Measurements from ENCODE around the gene GOLGA6L25. TPM values are rescaled to one million over a fixed set of nuclear protein-coding genes. Genes with fewer than 3 reads are reported as not detected.
"Not testable (repeated sequence)": the region's sequence is repeated elsewhere in the genome, so short reads cannot be mapped to it uniquely, and the experiment has no call there.

Gene GOLGA6L25
- total RNA-seq, result not detected

GRCh38 chr15:28553268-28553667 is at the start of gene GOLGA6L25:
Gene GOLGA6L25, plus strand, starts transcription at chr15:28553568. Its CDS starts 61 bp downstream, at chr15:28553629.
- not testable (repeated sequence) for DNase-seq (ENCODE audit: low spot score)

- not testable (repeated sequence) for DNase-seq (ENCODE audit: low spot score)
Observed at GRCh38 chr15:28508217-28508889, 45.0 kb upstream of the GOLGA6L25 start.

GRCh38 chr15:28514128-28514527 is 39.2 kb upstream of the GOLGA6L25 start:
- not testable (repeated sequence) for DNase-seq (ENCODE audit: low spot score)

GRCh38 chr15:28515208-28515607 is 38.2 kb upstream of the GOLGA6L25 start:
- not testable (repeated sequence) for DNase-seq (ENCODE audit: low spot score)

- DNase-seq (ENCODE audit: low spot score), result not testable (repeated sequence)
Observed at GRCh38 chr15:28532954-28533353, 20.4 kb upstream of the GOLGA6L25 start, which contains the start of gene GOLGA8G. Gene GOLGA8G, minus strand, starts transcription at chr15:28532971. Its CDS starts 62 bp downstream, at chr15:28532909.

GRCh38 chr15:28573351-28573750 is 20.0 kb downstream of the GOLGA6L25 start:
- DNase-seq (ENCODE audit: low spot score), result not testable (repeated sequence)

GRCh38 chr15:28588977-28589606 is 35.7 kb downstream of the GOLGA6L25 start:
- DNase-seq (ENCODE audit: low spot score), result not testable (repeated sequence)

GRCh38 chr15:28589769-28590168 is 36.4 kb downstream of the GOLGA6L25 start:
- DNase-seq (ENCODE audit: low spot score), result not testable (repeated sequence)

GRCh38 chr15:28592395-28592794 is 39.0 kb downstream of the GOLGA6L25 start:
- DNase-seq (ENCODE audit: low spot score), result not testable (repeated sequence)

- DNase-seq (ENCODE audit: low spot score), result not testable (repeated sequence)
Observed at GRCh38 chr15:28593424-28594129, 40.2 kb downstream of the GOLGA6L25 start.

GRCh38 chr15:28597471-28597870 is 44.1 kb downstream of the GOLGA6L25 start:
- DNase-seq (ENCODE audit: low spot score), result not testable (repeated sequence)

GRCh38 chr15:28598209-28598608 is 44.8 kb downstream of the GOLGA6L25 start:
- DNase-seq (ENCODE audit: low spot score), result not testable (repeated sequence)

GRCh38 chr15:28602152-28602551 is 48.8 kb downstream of the GOLGA6L25 start:
- DNase-seq (ENCODE audit: low spot score), result not testable (repeated sequence)

Other genes starting within 250 kb of the GOLGA6L25 start
- 83.2 TPM for gene HERC2, start 231.4 kb upstream of the GOLGA6L25 start, total RNA-seq
- not detected for gene GOLGA6L24, start 195.5 kb upstream of the GOLGA6L25 start, total RNA-seq
- gene GOLGA8F, start 174.9 kb upstream of the GOLGA6L25 start, total RNA-seq, result not detected
- gene GOLGA8G, start 20.6 kb upstream of the GOLGA6L25 start, total RNA-seq, result not detected
- gene GOLGA8M, start 158.9 kb downstream of the GOLGA6L25 start, total RNA-seq, result 5.7 TPM

Measured in ureter (tissue), 1 donor.